HEK293 (cell line): Measurements from ENCODE around the gene ECHDC1.
"Not testable (repeated sequence)": the region's sequence is repeated elsewhere in the genome, so short reads cannot be mapped to it uniquely, and the experiment has no call there.

Experiments
- CTCF ChIA-PET: fragments of 350-600 bp; formaldehyde crosslinking; extraction: SDS; loops from one replicate; lab custom pipeline; 2021; ENCODE audit warnings: antibody characterized with exemption; lab: Yijun Ruan, JAX
- POLR2A ChIA-PET: fragments of 300-600 bp; formaldehyde crosslinking; extraction: SDS; loops from one replicate; lab custom pipeline; 2020; ENCODE audit warnings: antibody characterized with exemption, inconsistent platforms; lab: Yijun Ruan, JAX
- H3K27ac ChIP-seq: fragments of 200-500 bp; sonication (Bioruptor generic); 2 replicates; pipeline ENCODE4 v1.5.1; 2014; ENCODE audit warnings: low read depth, low read length, control low read depth, inconsistent platforms; ENCODE audit errors: extremely low read depth
- H3K36me3 ChIP-seq, 2 experiments: fragments of 200-500 bp in 1 of 2; sonication (Bioruptor generic) in 1 of 2; 1 replicate in 1 of 2; 2 replicates in 1 of 2; pipeline ENCODE4 v1.5.1; 2014 to 2017; ENCODE audit warnings: inconsistent platforms in 2 of 2, low read length in 2 of 2; ENCODE audit not compliant: control insufficient read depth in 2 of 2, insufficient read depth in 1 of 2
- H3K4me1 ChIP-seq: fragments of 200-500 bp; sonication (Bioruptor generic); 2 replicates; pipeline ENCODE4 v1.5.1; 2014; ENCODE audit warnings: mild to moderate bottlenecking, low read length, inconsistent platforms; ENCODE audit not compliant: control insufficient read depth, insufficient read depth
- H3K4me3 ChIP-seq: 2 replicates; pipeline ENCODE4 v1.5.1; 2011; ENCODE audit warnings: low read depth, mild to moderate bottlenecking, control low read depth, low read length, moderate library complexity
- H3K9me3 ChIP-seq: fragments of 200-500 bp; sonication (Bioruptor generic); 2 replicates; pipeline ENCODE4 v1.5.1; 2014; ENCODE audit warnings: low read depth, low read length, inconsistent platforms; ENCODE audit not compliant: control insufficient read depth, insufficient read depth
- MEIS1 ChIP-seq: sonication (generic); formaldehyde crosslinking; IDR thresholded peaks from 2 replicates; pipeline ENCODE4 v1.8.1; 2022; ENCODE audit warnings: missing genetic modification reagents, mild to moderate bottlenecking, borderline replicate concordance
- MYNN ChIP-seq: fragments of 450-650 bp; formaldehyde crosslinking; IDR thresholded peaks from 2 replicates; pipeline ENCODE4 v1.5.1; 2016; ENCODE audit warnings: missing biosample characterization, missing genetic modification characterization, borderline replicate concordance
- SCRT1 ChIP-seq: fragments of 450-650 bp; formaldehyde crosslinking; IDR thresholded peaks from 2 replicates; pipeline ENCODE4 v1.5.1; 2016; ENCODE audit warnings: missing biosample characterization, missing genetic modification characterization, borderline replicate concordance
- ZBTB20 ChIP-seq: fragments of 450-650 bp; formaldehyde crosslinking; IDR thresholded peaks from 2 replicates; pipeline ENCODE4 v1.5.1; 2016; ENCODE audit warnings: missing biosample characterization, missing genetic modification characterization
- ZBTB8A ChIP-seq: fragments of 450-650 bp; formaldehyde crosslinking; IDR thresholded peaks from 2 replicates; pipeline ENCODE4 v1.5.1; 2016; ENCODE audit warnings: missing biosample characterization, missing genetic modification characterization
- ZFP37 ChIP-seq: fragments of 450-650 bp; formaldehyde crosslinking; IDR thresholded peaks from 2 replicates; pipeline ENCODE4 v1.5.1; 2016; ENCODE audit warnings: missing biosample characterization, missing genetic modification characterization
- ZIC2 ChIP-seq: fragments of 450-650 bp; formaldehyde crosslinking; IDR thresholded peaks from 2 replicates; pipeline ENCODE4 v1.5.1; 2016; ENCODE audit warnings: missing biosample characterization, missing genetic modification characterization
- ZNF19 ChIP-seq: fragments of 450-650 bp; formaldehyde crosslinking; IDR thresholded peaks from 2 replicates; pipeline ENCODE4; 2016; ENCODE audit warnings: missing biosample characterization, missing genetic modification characterization, low read depth
- ZNF274 ChIP-seq, 2 experiments: fragments of 200-500 bp in 1 of 2; fragments of 450-650 bp in 1 of 2; sonication (Bioruptor generic) in 1 of 2; formaldehyde crosslinking in 1 of 2; IDR thresholded peaks; 2 replicates each; pipeline versions ENCODE4 v1.5.1 to v1.6.1; 2014 to 2016; ENCODE audit warnings: borderline replicate concordance in 1 of 2, inconsistent platforms in 1 of 2, low read length in 1 of 2, missing biosample characterization in 1 of 2, missing genetic modification characterization in 1 of 2
- ZNF350 ChIP-seq: fragments of 450-650 bp; formaldehyde crosslinking; IDR thresholded peaks from 2 replicates; pipeline ENCODE4 v1.5.0; 2017; ENCODE audit warnings: missing biosample characterization, mild to moderate bottlenecking, missing genetic modification characterization
- ZNF354C ChIP-seq: fragments of 450-650 bp; formaldehyde crosslinking; IDR thresholded peaks from 2 replicates; pipeline ENCODE4 v1.5.1; 2016; ENCODE audit warnings: missing biosample characterization, missing genetic modification characterization, low read depth, borderline replicate concordance
- ZNF366 ChIP-seq: fragments of 450-650 bp; formaldehyde crosslinking; conservative IDR thresholded peaks from 2 replicates; pipeline ENCODE4 v1.5.1; 2016; ENCODE audit warnings: missing biosample characterization, missing genetic modification characterization
- ZNF423 ChIP-seq: fragments of 450-650 bp; formaldehyde crosslinking; IDR thresholded peaks from 2 replicates; pipeline ENCODE4 v1.5.1; 2016; ENCODE audit warnings: missing biosample characterization, missing genetic modification characterization
- ZNF473 ChIP-seq: fragments of 450-650 bp; formaldehyde crosslinking; IDR thresholded peaks from 2 replicates; pipeline ENCODE4 v1.5.1; 2017; ENCODE audit warnings: missing biosample characterization, missing genetic modification characterization
- ZNF510 ChIP-seq: fragments of 450-650 bp; formaldehyde crosslinking; IDR thresholded peaks from 2 replicates; pipeline ENCODE4 v1.5.1; 2018; ENCODE audit warnings: mild to moderate bottlenecking, missing genetic modification characterization, missing biosample characterization; ENCODE audit not compliant: insufficient replicate concordance
- ZNF660 ChIP-seq: fragments of 450-650 bp; IDR thresholded peaks from 2 replicates; pipeline ENCODE4 v1.5.1; 2018; ENCODE audit warnings: missing biosample characterization, mild to moderate bottlenecking, missing genetic modification characterization
- ZNF768 ChIP-seq: fragments of 450-650 bp; formaldehyde crosslinking; IDR thresholded peaks from 2 replicates; pipeline ENCODE4 v1.5.1; 2018; ENCODE audit warnings: missing biosample characterization, mild to moderate bottlenecking, missing genetic modification characterization
- TF ChIP-seq, protein P1 (sequence below): sonication (generic); formaldehyde crosslinking; IDR thresholded peaks from 2 replicates; pipeline ENCODE4 v1.8.1; 2022; ENCODE audit warnings: mild to moderate bottlenecking, moderate library complexity, missing genetic modification reagents
- TF ChIP-seq, protein P2 (sequence below): fragments of 450-650 bp; formaldehyde crosslinking; IDR thresholded peaks from 2 replicates; pipeline ENCODE4 v1.5.1; 2016; ENCODE audit warnings: missing biosample characterization, missing genetic modification characterization

Gene ECHDC1

DNA sequence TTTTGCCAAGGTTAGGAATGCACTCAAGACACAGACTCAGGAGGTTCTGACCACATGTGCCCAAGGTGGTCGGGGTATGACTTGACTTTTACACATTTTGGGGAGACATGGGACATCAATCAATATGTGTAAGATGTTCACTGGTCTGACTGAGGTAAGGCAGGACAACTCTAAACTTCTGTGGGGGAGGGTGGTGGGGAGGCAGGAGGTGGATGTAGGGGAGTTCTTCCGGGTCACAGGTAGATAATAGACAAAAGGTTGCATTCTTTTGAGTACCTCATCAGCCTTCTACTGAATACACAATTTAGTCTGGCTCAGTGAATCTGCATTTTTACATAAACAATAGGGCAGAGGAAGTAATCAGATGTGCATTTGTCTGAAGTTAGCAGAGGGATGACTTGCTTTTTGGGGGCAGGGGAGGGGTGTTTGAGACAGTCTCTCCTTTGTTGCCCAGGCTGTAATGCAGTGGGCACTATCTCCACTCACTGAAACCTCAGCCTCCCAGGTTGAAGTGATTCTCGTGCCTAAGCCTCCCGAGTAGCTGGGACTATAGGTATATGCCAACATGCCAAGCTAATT is 10.9 kb downstream of the ECHDC1 start:
- TF ChIP-seq ZBTB8A (tag by site-specific recombination): no peak
- TF ChIP-seq, all 188 proteins: peak for 0
- H3K4me1 ChIP-seq: peaks cover 9% of the 10 kb centered on the region
- H3K9me3 ChIP-seq: no peaks in the 10 kb centered on the region
- peaks cover 6 to 22% of the 10 kb centered on the region in 2 experiments; a peak in 2 of 3 replicates for H3K36me3 ChIP-seq
- no peak overlapping the region for H3K27ac ChIP-seq
- CTCF ChIA-PET: interaction anchor here (0.7 to 1.2 kb wide), 4 partner anchors 10 to 207 kb away, joined by 3 to 4 read pairs (median 4); no protein-coding TSS in a partner anchor
- POLR2A ChIA-PET: no interaction called here
- no peak overlapping the region for H3K4me3 ChIP-seq

DNA sequence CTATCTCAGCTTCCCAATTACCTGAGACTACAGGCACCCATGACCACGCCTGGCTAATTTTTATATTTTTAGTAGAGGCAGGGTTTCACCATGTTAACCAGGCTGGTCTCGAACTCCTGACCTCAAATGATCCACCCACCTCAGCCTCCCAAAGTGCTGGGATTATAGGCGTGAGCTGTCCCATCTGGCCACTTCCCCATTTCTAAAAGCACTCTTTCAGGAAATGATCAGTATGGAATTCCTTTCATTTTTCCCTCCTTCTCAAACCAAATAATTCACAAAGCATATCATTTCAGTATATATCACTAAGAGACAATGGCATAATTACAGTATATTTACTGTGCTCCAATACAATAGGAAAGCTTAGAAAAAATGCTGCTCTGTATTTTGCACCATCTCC is 12.2 kb downstream of the ECHDC1 start:
- H3K4me3 ChIP-seq, H3K27ac ChIP-seq, H3K4me1 ChIP-seq, H3K9me3 ChIP-seq, POLR2A ChIA-PET: not testable (repeated sequence)
- CTCF ChIA-PET: interaction anchor here (0.8 to 1.1 kb wide), 2 partner anchors 10 to 12 kb away, joined by 3 to 4 read pairs; no protein-coding TSS in a partner anchor
- peaks cover 7 to 34% of the 10 kb centered on the region in 2 experiments for H3K36me3 ChIP-seq

DNA sequence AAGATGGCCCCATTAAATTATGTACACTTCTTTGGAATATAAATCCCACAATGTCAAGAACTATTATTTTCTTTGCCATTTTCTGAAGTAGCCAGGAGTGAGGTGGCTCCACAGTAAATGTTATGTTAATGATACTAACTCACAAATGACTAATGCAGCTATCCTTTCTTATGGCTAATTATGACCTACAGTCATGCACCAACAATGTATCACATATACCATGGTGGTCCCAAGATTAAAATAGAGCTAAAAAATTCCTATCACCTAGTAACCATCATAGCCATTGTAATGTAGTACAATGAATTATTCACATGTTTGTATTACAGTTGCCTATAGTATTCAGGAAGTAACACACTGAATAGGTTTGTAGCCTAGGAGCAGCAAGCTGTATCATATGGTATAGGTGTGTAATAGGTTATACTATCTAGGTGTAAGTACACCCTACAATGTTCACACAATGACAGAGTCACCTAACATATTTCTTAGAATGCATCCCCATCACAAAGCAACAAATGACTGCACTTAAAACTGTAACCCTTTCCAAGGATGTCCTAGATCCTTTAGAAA is 15.3 kb downstream of the ECHDC1 start:
- Histone ChIP-seq H3K4me3 (no peak overlapping the region), H3K36me3 (peaks cover 19 to 64% of the 10 kb centered on the region in 2 experiments), H3K4me1 (peaks cover 3% of the 10 kb centered on the region; the same call in 1 of the 2 replicates), H3K27ac (no peak overlapping the region), H3K9me3 (no peaks in the 10 kb centered on the region)
- POLR2A ChIA-PET: no interaction called here
- CTCF ChIA-PET: interaction anchor here (0.7 to 0.8 kb wide), 2 partner anchors 26 to 92 kb away, joined by 3 to 5 read pairs; no protein-coding TSS in a partner anchor
- no peak for TF ChIP-seq ZBTB20 (tag by site-specific recombination)
- TF ChIP-seq ZNF19 (tag by site-specific recombination): no peak
- TF ChIP-seq ZNF350 (tag by site-specific recombination): no peak
- TF ChIP-seq ZNF660 (tag by site-specific recombination): no peak
- no peak for TF ChIP-seq ZNF473 (tag by site-specific recombination)
- TF ChIP-seq ZNF510 (tag by site-specific recombination): no peak
- no peak for TF ChIP-seq SCRT1
- TF ChIP-seq ZNF768: no peak
- no peak for TF ChIP-seq ZNF354C
- no peak for TF ChIP-seq ZFP37 (tag by site-specific recombination)
- TF ChIP-seq MYNN (tag by site-specific recombination): no peak
- no peak for TF ChIP-seq ZNF274 (IDR thresholded peaks at IDR 0.05; ENCODE audit: low read length)
- no peak for TF ChIP-seq ZNF274 (tag by site-specific recombination; IDR thresholded peaks at IDR 0.05; ENCODE audit: borderline replicate concordance)
- TF ChIP-seq, protein P1, sequence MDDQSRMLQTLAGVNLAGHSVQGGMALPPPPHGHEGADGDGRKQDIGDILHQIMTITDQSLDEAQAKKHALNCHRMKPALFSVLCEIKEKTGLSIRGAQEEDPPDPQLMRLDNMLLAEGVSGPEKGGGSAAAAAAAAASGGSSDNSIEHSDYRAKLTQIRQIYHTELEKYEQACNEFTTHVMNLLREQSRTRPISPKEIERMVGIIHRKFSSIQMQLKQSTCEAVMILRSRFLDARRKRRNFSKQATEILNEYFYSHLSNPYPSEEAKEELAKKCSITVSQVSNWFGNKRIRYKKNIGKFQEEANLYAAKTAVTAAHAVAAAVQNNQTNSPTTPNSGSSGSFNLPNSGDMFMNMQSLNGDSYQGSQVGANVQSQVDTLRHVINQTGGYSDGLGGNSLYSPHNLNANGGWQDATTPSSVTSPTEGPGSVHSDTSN: no peak
- no peak for TF ChIP-seq ZNF423 (tag by site-specific recombination)
- TF ChIP-seq, protein P2, sequence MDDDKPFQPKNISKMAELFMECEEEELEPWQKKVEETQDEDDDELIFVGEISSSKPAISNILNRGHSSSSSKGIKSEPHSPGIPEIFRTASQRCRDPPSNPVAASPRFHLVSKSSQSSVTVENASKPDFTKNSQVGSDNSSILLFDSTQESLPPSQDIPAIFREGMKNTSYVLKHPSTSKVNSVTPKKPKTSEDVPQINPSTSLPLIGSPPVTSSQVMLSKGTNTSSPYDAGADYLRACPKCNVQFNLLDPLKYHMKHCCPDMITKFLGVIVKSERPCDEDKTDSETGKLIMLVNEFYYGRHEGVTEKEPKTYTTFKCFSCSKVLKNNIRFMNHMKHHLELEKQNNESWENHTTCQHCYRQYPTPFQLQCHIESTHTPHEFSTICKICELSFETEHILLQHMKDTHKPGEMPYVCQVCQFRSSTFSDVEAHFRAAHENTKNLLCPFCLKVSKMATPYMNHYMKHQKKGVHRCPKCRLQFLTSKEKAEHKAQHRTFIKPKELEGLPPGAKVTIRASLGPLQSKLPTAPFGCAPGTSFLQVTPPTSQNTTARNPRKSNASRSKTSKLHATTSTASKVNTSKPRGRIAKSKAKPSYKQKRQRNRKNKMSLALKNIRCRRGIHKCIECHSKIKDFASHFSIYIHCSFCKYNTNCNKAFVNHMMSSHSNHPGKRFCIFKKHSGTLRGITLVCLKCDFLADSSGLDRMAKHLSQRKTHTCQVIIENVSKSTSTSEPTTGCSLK (tag by site-specific recombination): no peak
- no peak for TF ChIP-seq MEIS1
- no peak for TF ChIP-seq ZIC2 (tag by site-specific recombination)
- no peak for TF ChIP-seq ZNF366
